ENCODE results near the gene SPIC.

Gene SPIC

GRCh38 chr12:101536069-101536674, 61.0 kb downstream of the SPIC start:
- DNase-seq, result no peak

Data from islet precursor cell (in vitro differentiated cells).